ENCODE measurements around the gene PAK6. TPM values are rescaled to one million over a fixed set of nuclear protein-coding genes. Genes with fewer than 3 reads are reported as not detected.

Gene PAK6
- total RNA-seq (2.6 and 6.1 TPM in 2 replicates), polyA plus RNA-seq (2.7 and 8.2 TPM in 2 replicates)

DNA sequence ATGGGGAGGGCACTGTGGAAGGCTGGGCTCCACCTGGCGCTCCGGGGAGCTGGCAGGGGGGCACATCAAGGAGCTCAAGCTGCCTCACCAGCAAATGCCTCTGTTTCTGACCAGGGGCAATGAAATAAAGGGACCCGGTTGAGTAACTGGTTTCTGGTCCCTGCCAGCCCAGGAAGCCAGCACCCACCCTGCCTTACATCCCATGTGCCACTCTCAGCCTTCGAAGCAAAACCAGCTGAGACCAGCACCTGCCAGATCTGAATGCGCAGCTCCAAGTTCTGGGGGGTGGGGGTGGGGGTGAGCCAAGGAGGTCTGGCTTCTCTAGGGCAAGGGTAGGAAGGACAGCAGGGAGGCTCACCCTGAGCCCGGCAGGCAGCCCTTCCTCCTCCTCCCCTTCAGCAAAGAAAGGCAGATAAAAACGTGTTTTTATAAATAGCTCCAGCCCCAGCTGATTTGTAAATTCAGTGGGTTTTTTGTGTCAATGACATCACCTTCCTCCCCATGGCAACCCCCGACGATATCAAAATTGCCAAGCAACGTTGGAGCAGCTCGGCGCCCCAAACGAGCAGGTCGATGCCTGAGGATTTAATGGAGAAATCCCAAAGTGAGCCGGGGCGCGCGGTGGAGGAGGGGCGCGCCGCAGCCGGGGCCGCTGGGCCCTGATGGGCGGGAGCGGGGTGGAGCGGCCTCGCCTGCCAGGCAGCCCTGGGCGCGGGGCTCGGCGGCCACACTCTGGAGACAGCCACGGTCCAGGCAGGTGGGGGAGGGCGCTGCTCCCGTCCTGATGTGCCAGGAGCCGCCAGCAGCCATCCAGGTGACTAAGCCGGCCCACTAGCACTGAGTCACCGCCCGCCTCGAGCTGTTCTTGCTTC is at the start of gene PAK6:
Gene PAK6 (plus strand): TSS at position 532 of the 872 bp plus-strand sequence. CDS start 25,723 bp downstream, outside the sequence.
- Histone ChIP-seq H3K27ac (peak within 1 kb of the TSS; percentile 45), H3K9me3 (ENCODE audit: low read depth) (no peaks in the 10 kb centered on the region), H3K4me1 (ENCODE audit: insufficient read depth) (peaks cover 6% of the 10 kb centered on the region), H3K4me3 (peak within 1 kb of the TSS; percentile 61), H3K4me2 (peak within 1 kb of the TSS; percentile 96), H3K79me2 (no peaks in the 10 kb centered on the region), H4K20me1 (ENCODE audit: insufficient read depth, poor library complexity, severe bottlenecking) (no peaks in the 10 kb centered on the region), H2AFZ (peak within 1 kb of the TSS; percentile 89), H3K36me3 (replicated peaks; ENCODE audit: insufficient read depth, low read depth) (no peaks in the 10 kb centered on the region), H3K9me2 (replicated peaks; ENCODE audit: insufficient read depth) (no peaks in the 10 kb centered on the region), H3K27me3 (no peaks in the 10 kb centered on the region)
- TF ChIP-seq EZH2phosphoT487 (IDR thresholded peaks at IDR 0.05; ENCODE audit: low read depth, severe bottlenecking, unreplicated experiment) (no peak), EZH2 (IDR thresholded peaks at IDR 0.05; ENCODE audit: borderline replicate concordance) (no peak)
- TF ChIP-seq, protein P1, sequence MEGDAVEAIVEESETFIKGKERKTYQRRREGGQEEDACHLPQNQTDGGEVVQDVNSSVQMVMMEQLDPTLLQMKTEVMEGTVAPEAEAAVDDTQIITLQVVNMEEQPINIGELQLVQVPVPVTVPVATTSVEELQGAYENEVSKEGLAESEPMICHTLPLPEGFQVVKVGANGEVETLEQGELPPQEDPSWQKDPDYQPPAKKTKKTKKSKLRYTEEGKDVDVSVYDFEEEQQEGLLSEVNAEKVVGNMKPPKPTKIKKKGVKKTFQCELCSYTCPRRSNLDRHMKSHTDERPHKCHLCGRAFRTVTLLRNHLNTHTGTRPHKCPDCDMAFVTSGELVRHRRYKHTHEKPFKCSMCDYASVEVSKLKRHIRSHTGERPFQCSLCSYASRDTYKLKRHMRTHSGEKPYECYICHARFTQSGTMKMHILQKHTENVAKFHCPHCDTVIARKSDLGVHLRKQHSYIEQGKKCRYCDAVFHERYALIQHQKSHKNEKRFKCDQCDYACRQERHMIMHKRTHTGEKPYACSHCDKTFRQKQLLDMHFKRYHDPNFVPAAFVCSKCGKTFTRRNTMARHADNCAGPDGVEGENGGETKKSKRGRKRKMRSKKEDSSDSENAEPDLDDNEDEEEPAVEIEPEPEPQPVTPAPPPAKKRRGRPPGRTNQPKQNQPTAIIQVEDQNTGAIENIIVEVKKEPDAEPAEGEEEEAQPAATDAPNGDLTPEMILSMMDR (IDR thresholded peaks at IDR 0.05; ENCODE audit: poor library complexity), result no peak
- WGBS (ENCODE audit: low lambda C conversion rate, missing lambda C conversion rate), result 10% methylated on average over 28 of the region's 39 CpGs
- DNase-seq (ENCODE audit: low spot score), result peak; percentile 89

DNA sequence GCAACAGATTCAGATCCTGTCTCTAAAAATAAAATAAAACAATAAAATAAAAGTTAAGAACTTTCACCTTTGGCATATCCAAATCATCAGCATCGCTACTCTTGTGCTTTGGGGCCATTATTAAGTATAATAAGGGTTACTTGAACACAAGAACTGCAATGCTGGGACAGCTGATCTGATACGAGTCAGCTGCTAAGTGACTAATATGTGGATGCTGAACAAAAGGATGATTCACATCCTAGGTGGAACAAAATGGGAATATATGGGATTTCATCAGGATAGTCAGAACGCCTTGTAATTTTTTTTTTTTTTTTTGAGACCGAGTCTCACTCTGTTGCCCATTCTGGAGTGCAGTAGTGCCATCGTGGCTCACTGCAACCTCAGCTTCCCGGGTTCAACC is 48.3 kb upstream of the PAK6 start:
- no peak overlapping the region for H2AFZ ChIP-seq
- H3K9me3 ChIP-seq (ENCODE audit: low read depth), result no peaks in the 10 kb centered on the region

DNA sequence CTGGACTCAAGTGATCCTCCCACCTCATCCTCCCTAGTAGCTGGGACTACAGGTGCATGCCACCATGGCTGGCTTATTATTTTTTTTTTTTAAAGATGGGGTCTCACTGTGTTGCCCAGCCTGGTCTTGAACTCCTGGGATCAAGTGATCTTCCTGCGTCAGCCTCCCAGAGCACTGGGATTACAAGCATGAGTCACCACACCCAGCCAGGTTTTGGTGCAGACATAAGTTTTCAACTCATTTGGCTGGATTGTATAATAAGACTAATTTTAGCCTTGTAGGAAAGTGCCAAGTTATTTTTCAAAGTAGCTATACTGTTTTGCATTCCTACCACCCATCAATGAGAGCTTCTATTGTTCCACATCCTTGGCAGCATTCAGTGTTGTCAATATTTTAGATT is 45.9 kb upstream of the PAK6 start:
- Histone ChIP-seq H2AFZ (no peak overlapping the region), H3K4me3 (no peak overlapping the region), H4K20me1 (ENCODE audit: insufficient read depth, poor library complexity, severe bottlenecking) (no peaks in the 10 kb centered on the region), H3K4me2 (no peak overlapping the region), H3K4me1 (ENCODE audit: insufficient read depth) (no peaks in the 10 kb centered on the region), H3K27me3 (no peaks in the 10 kb centered on the region), H3K79me2 (no peaks in the 10 kb centered on the region), H3K36me3 (replicated peaks; ENCODE audit: insufficient read depth, low read depth) (no peaks in the 10 kb centered on the region), H3K9me3 (ENCODE audit: low read depth) (no peaks in the 10 kb centered on the region), H3K9me2 (replicated peaks; ENCODE audit: insufficient read depth) (no peaks in the 10 kb centered on the region), H3K27ac (no peak overlapping the region)
- TF ChIP-seq EZH2 (IDR thresholded peaks at IDR 0.05; ENCODE audit: borderline replicate concordance), result no peak
- no peak for TF ChIP-seq EZH2phosphoT487 (IDR thresholded peaks at IDR 0.05; ENCODE audit: low read depth, severe bottlenecking, unreplicated experiment)
- TF ChIP-seq, protein P1 (IDR thresholded peaks at IDR 0.05; ENCODE audit: poor library complexity), result no peak
- no peak for DNase-seq (ENCODE audit: low spot score)
- 79% methylated on average over 1 of the region's 1 CpG for WGBS (ENCODE audit: low lambda C conversion rate, missing lambda C conversion rate)

More for the DNA sequence above, 48.3 kb upstream of the PAK6 start:
- Histone ChIP-seq H4K20me1 (ENCODE audit: insufficient read depth, poor library complexity, severe bottlenecking) (no peaks in the 10 kb centered on the region), H3K9me2 (replicated peaks; ENCODE audit: insufficient read depth) (no peaks in the 10 kb centered on the region), H3K27ac (no peak overlapping the region), H3K79me2 (no peaks in the 10 kb centered on the region), H3K4me2 (no peak overlapping the region), H3K4me1 (ENCODE audit: insufficient read depth) (no peaks in the 10 kb centered on the region), H3K36me3 (replicated peaks; ENCODE audit: insufficient read depth, low read depth) (no peaks in the 10 kb centered on the region), H3K27me3 (no peaks in the 10 kb centered on the region), H3K4me3 (no peak overlapping the region)
- TF ChIP-seq, protein P1 (IDR thresholded peaks at IDR 0.05; ENCODE audit: poor library complexity), result no peak
- no peak for TF ChIP-seq EZH2 (IDR thresholded peaks at IDR 0.05; ENCODE audit: borderline replicate concordance)
- no peak for TF ChIP-seq EZH2phosphoT487 (IDR thresholded peaks at IDR 0.05; ENCODE audit: low read depth, severe bottlenecking, unreplicated experiment)
- DNase-seq (ENCODE audit: low spot score), result no peak
- WGBS (ENCODE audit: low lambda C conversion rate, missing lambda C conversion rate), result 98% methylated on average over 6 of the region's 6 CpGs

Measured in hepatocyte (in vitro differentiated cells).